ENCODE results near the gene PARD3. TPM values are rescaled to one million over a fixed set of nuclear protein-coding genes. Genes with fewer than 3 reads are reported as not detected.

PARD3 gene
- total RNA-seq, 1 experiment from 2014 or later, result 46.3 TPM

- intact Hi-C loops (cut with micrococcal nuclease), result no loop called here
Measured at GRCh38 chr10:34811968-34812514, 3.1 kb downstream of the PARD3 start.

More at GRCh38 chr10:34811968-34812514, 3.1 kb downstream of the PARD3 start:
- Histone ChIP-seq H3K79me2 (ENCODE audit: insufficient read depth, low read length) (peaks cover 73% of the 10 kb centered on the region), H3K9ac (ENCODE audit: low read length) (no peak overlapping the region), H2AFZ (ENCODE audit: low read depth, low read length, poor library complexity, severe bottlenecking) (no peak overlapping the region), H3K4me3 (replicated peaks in 1 of 2; ENCODE audit: low read depth in 1 of 2, low read length in 2 of 2) (no peak overlapping the region), H3K9me3 (ENCODE audit: control insufficient read depth in 1 of 2, insufficient read depth in 1 of 2, low read depth in 1 of 2, low read length in 2 of 2) (no peaks in the 10 kb centered on the region), H3K9me2 (ENCODE audit: insufficient read depth) (no peaks in the 10 kb centered on the region), H4K20me1 (ENCODE audit: insufficient read depth) (no peaks in the 10 kb centered on the region), H3K36me3 (ENCODE audit: control insufficient read depth in 1 of 2, insufficient read depth in 2 of 2, low read length in 2 of 2) (no peaks in the 10 kb centered on the region), H3K27me3 (ENCODE audit: insufficient read depth, low read length) (no peaks in the 10 kb centered on the region), H3K4me1 (ENCODE audit: control insufficient read depth in 1 of 2, insufficient read depth in 2 of 2, low read length in 2 of 2) (peaks cover 17 to 25% of the 10 kb centered on the region in 2 experiments), H3K27ac (ENCODE audit: low read depth, low read length) (no peak overlapping the region), H3K4me2 (ENCODE audit: low read length) (no peak overlapping the region)
- ChIA-PET RAD21 (ENCODE audit: low non-redundant PET in 1 of 2, low total read pairs in 2 of 2, uncharacterized antibody in 2 of 2, unreplicated experiment in 2 of 2) (no interaction called here), POLR2A (no interaction called here), CTCF (no interaction called here)
- no TSS peak for BruUV-seq (replicated peaks)
- DNase-seq (ENCODE audit: low read depth, low spot score) (no peak), ATAC-seq (no peak)
- TF ChIP-seq YY1 (IDR thresholded peaks at IDR 0.05; ENCODE audit: extremely low read depth, insufficient replicate concordance, low read depth, low read length) (no peak), REST (IDR thresholded peaks at IDR 0.05; ENCODE audit: low read depth) (no peak), JUND (IDR thresholded peaks at IDR 0.05) (no peak), TCF7L2 (IDR thresholded peaks at IDR 0.05; ENCODE audit: borderline replicate concordance, extremely low read depth, insufficient read depth, insufficient read length) (no peak), SIN3A (IDR thresholded peaks at IDR 0.05; ENCODE audit: low read depth) (no peak), RAD21 (IDR thresholded peaks at IDR 0.05; ENCODE audit: low read depth) (no peak), ZNF274 (IDR thresholded peaks at IDR 0.05; ENCODE audit: low read depth, low read length) (no peak)

All from HCT116 (cell line).